ENCODE results near the gene MAGOHB. TPM values are rescaled to one million over a fixed set of nuclear protein-coding genes. Genes with fewer than 3 reads are reported as not detected.

MAGOHB gene
- total RNA-seq, 1 experiment from 2014 or later = 36.8 TPM

- Histone ChIP-seq H3K27me3 (ENCODE audit: low read length) (no peaks in the 10 kb centered on the region), H3K9ac (ENCODE audit: low read length) (peak overlapping the region; percentile 13; the same call in 1 of the 2 replicates), H3K4me2 (ENCODE audit: low read length) (no peak overlapping the region), H3K4me3 (ENCODE audit: low read length) (no peak overlapping the region), H3K4me1 (ENCODE audit: insufficient read depth, low read length) (peaks cover 9% of the 10 kb centered on the region), H3K9me3 (ENCODE audit: low read length) (no peaks in the 10 kb centered on the region), H3K9me2 (replicated peaks; ENCODE audit: low read length) (no peaks in the 10 kb centered on the region), H3K27ac (ENCODE audit: low read length) (peak overlapping the region; percentile 84), H3K36me3 (ENCODE audit: low read depth, low read length) (no peaks in the 10 kb centered on the region), H2AFZ (ENCODE audit: low read length) (no peak overlapping the region), H3F3A (ENCODE audit: low read length, unreplicated experiment) (peaks cover 3% of the 10 kb centered on the region), H4K20me1 (ENCODE audit: low read length) (no peaks in the 10 kb centered on the region), H3K79me2 (ENCODE audit: low read length) (no peaks in the 10 kb centered on the region)
- BruUV-seq (replicated peaks) = no TSS peak
- ChIA-PET CTCF (no interaction called here), POLR2A (ENCODE audit: unreplicated experiment) (no interaction called here)
- no peak for TF ChIP-seq EZH2 (IDR thresholded peaks at IDR 0.05; ENCODE audit: low read length, unreplicated experiment)
- no peak for TF ChIP-seq EZH2phosphoT487 (IDR thresholded peaks at IDR 0.05; ENCODE audit: borderline replicate concordance, low read length)
- TF ChIP-seq CTCF (conservative IDR thresholded peaks at IDR 0.05; ENCODE audit: low read depth, low read length) = no peak
- intact Hi-C loops (cut with micrococcal nuclease) = loop anchor here (2.0 kb wide), 1 partner anchor 62 kb away; no protein-coding TSS in a partner anchor
- ATAC-seq (no peak; the same call in 1 of the 2 replicates), DNase-seq (no peak)
Observed at GRCh38 chr12:10563002-10563401, 50.4 kb downstream of the MAGOHB start.

GRCh38 chr12:10562306-10562933 lies 51.0 kb downstream of the MAGOHB start:
- DNase-seq (peak; percentile 87), ATAC-seq (peak; percentile 88)
- POLR2A ChIA-PET (ENCODE audit: unreplicated experiment) = no interaction called here
- Histone ChIP-seq H3F3A (ENCODE audit: low read length, unreplicated experiment) (peaks cover 3% of the 10 kb centered on the region), H3K9me3 (ENCODE audit: low read length) (no peaks in the 10 kb centered on the region), H3K9ac (ENCODE audit: low read length) (no peak overlapping the region), H3K36me3 (ENCODE audit: low read depth, low read length) (no peaks in the 10 kb centered on the region), H4K20me1 (ENCODE audit: low read length) (no peaks in the 10 kb centered on the region), H3K4me2 (ENCODE audit: low read length) (peak overlapping the region; percentile 60), H2AFZ (ENCODE audit: low read length) (no peak overlapping the region), H3K27ac (ENCODE audit: low read length) (peak overlapping the region; percentile 84), H3K9me2 (replicated peaks; ENCODE audit: low read length) (no peaks in the 10 kb centered on the region), H3K4me3 (ENCODE audit: low read length) (no peak overlapping the region), H3K27me3 (ENCODE audit: low read length) (no peaks in the 10 kb centered on the region), H3K79me2 (ENCODE audit: low read length) (no peaks in the 10 kb centered on the region), H3K4me1 (ENCODE audit: insufficient read depth, low read length) (peaks cover 15% of the 10 kb centered on the region)
- BruUV-seq (replicated peaks) = no TSS peak
- TF ChIP-seq EZH2 (IDR thresholded peaks at IDR 0.05; ENCODE audit: low read length, unreplicated experiment) (no peak), EZH2phosphoT487 (IDR thresholded peaks at IDR 0.05; ENCODE audit: borderline replicate concordance, low read length) (no peak), CTCF (conservative IDR thresholded peaks at IDR 0.05; ENCODE audit: low read depth, low read length) (peak; percentile 77)
- CTCF ChIA-PET = interaction anchor here (0.7 to 1.8 kb wide), 3 partner anchors 179 to 326 kb away, joined by 3 to 10 read pairs (median 3); no protein-coding TSS in a partner anchor
- intact Hi-C loops (cut with micrococcal nuclease) = loop anchor here (1.0 to 2.0 kb wide), 5 partner anchors 62 to 327 kb away; partner anchors contain the start of gene STYK1

- ChIA-PET POLR2A (ENCODE audit: unreplicated experiment) (no interaction called here), CTCF (interaction anchor here (1.0 kb wide), 1 partner anchor 193 kb away, joined by 3 read pairs; no protein-coding TSS in a partner anchor)
- no peak for DNase-seq
- TF ChIP-seq EZH2 (IDR thresholded peaks at IDR 0.05; ENCODE audit: low read length, unreplicated experiment) (no peak), CTCF (conservative IDR thresholded peaks at IDR 0.05; ENCODE audit: low read depth, low read length) (no peak), EZH2phosphoT487 (IDR thresholded peaks at IDR 0.05; ENCODE audit: borderline replicate concordance, low read length) (no peak)
- H3K27me3 ChIP-seq (ENCODE audit: low read length) = no peaks in the 10 kb centered on the region
- peaks cover 18% of the 10 kb centered on the region for H3K4me1 ChIP-seq (ENCODE audit: insufficient read depth, low read length)
- no peaks in the 10 kb centered on the region for H3K9me3 ChIP-seq (ENCODE audit: low read length)
- no peak overlapping the region for H3K9ac ChIP-seq (ENCODE audit: low read length)
- no peak overlapping the region for H3K4me3 ChIP-seq (ENCODE audit: low read length)
- ATAC-seq = no peak
- H3K36me3 ChIP-seq (ENCODE audit: low read depth, low read length) = no peaks in the 10 kb centered on the region
- H3K27ac ChIP-seq (ENCODE audit: low read length) = no peak overlapping the region
- H3K9me2 ChIP-seq (replicated peaks; ENCODE audit: low read length) = no peaks in the 10 kb centered on the region
- H3K79me2 ChIP-seq (ENCODE audit: low read length) = no peaks in the 10 kb centered on the region
- no peak overlapping the region for H2AFZ ChIP-seq (ENCODE audit: low read length)
- no TSS peak for BruUV-seq (replicated peaks)
- peaks cover 3% of the 10 kb centered on the region for H3F3A ChIP-seq (ENCODE audit: low read length, unreplicated experiment)
- intact Hi-C loops (cut with micrococcal nuclease) = no loop called here
- no peaks in the 10 kb centered on the region for H4K20me1 ChIP-seq (ENCODE audit: low read length)
- H3K4me2 ChIP-seq (ENCODE audit: low read length) = no peak overlapping the region
Observed at GRCh38 chr12:10559244-10559643, 54.2 kb downstream of the MAGOHB start.
